Vagina (tissue), 2 donors: ENCODE data around the gene GAS2L1.

Experiments
- POLR2A ChIP-seq, 2 donors: fragments of 450-650 bp; IDR thresholded peaks; one replicate each; pipeline ENCODE4 v1.6.1; 2017; ENCODE audit warnings: antibody characterized with exemption in 2 of 2, mild to moderate bottlenecking in 2 of 2, moderate library complexity in 2 of 2
- POLR2AphosphoS5 ChIP-seq, 2 donors: sonication (generic); formaldehyde crosslinking; IDR thresholded peaks; one replicate each; pipeline ENCODE4 v1.9.0; 2017; ENCODE audit warnings: antibody characterized with exemption in 2 of 2, mild to moderate bottlenecking in 2 of 2, low read depth in 1 of 2; ENCODE audit not compliant: insufficient read depth in 1 of 2
- TF ChIP-seq, protein P1 (sequence below), 3 experiments: fragments of 450-650 bp in 2 of 3; fragments of 200-600 bp in 1 of 3; sonication (generic) in 1 of 3; IDR thresholded peaks; one replicate each; pipeline ENCODE4 v1.5.1; 2017 to 2019; ENCODE audit warnings: antibody characterized with exemption in 3 of 3, mild to moderate bottlenecking in 2 of 3, moderate library complexity in 2 of 3

DNA sequence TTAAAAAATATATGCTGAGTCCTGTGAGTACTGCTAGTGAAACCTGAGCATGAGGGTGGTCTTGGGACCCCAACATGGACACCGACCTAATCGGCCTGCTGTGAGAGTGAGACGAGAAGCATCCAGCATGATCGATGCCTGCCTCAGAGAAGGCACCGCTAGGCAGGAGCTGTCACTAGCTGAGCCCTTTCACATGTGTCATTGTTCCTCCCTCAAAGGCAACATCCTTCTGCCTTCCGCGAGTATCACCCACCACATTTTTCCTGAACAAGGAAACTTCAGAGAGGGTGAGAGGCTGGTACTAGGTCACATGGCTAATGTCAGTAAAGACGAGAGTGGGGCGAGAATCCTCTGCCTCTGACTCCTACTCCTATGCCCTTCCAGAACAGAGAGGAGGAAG, 46.3 kb downstream of the GAS2L1 start:
- TF ChIP-seq POLR2AphosphoS5 (IDR thresholded peaks at IDR 0.05; ENCODE audit: insufficient read depth in 1 of 2, low read depth in 1 of 2) = no peak
- TF ChIP-seq, protein P1, sequence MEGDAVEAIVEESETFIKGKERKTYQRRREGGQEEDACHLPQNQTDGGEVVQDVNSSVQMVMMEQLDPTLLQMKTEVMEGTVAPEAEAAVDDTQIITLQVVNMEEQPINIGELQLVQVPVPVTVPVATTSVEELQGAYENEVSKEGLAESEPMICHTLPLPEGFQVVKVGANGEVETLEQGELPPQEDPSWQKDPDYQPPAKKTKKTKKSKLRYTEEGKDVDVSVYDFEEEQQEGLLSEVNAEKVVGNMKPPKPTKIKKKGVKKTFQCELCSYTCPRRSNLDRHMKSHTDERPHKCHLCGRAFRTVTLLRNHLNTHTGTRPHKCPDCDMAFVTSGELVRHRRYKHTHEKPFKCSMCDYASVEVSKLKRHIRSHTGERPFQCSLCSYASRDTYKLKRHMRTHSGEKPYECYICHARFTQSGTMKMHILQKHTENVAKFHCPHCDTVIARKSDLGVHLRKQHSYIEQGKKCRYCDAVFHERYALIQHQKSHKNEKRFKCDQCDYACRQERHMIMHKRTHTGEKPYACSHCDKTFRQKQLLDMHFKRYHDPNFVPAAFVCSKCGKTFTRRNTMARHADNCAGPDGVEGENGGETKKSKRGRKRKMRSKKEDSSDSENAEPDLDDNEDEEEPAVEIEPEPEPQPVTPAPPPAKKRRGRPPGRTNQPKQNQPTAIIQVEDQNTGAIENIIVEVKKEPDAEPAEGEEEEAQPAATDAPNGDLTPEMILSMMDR (IDR thresholded peaks at IDR 0.05) = no peak
- no peak for TF ChIP-seq POLR2A (IDR thresholded peaks at IDR 0.05)
